ENCODE results near the gene ANKRD53.

GRCh38 chr2:70958759-70959158 is 19.7 kb upstream of the ANKRD53 start:
- TF ChIP-seq, protein P1, sequence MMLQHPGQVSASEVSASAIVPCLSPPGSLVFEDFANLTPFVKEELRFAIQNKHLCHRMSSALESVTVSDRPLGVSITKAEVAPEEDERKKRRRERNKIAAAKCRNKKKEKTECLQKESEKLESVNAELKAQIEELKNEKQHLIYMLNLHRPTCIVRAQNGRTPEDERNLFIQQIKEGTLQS (IDR thresholded peaks at IDR 0.05), result no peak
- TF ChIP-seq, protein P1 (CRISPR knock-in tag; conservative IDR thresholded peaks at IDR 0.05), result no peak
- TF ChIP-seq ZNF384 (IDR thresholded peaks at IDR 0.05; ENCODE audit: low read depth, low read length) (no peak), POLR2B (IDR thresholded peaks at IDR 0.05; ENCODE audit: low read depth, partially characterized antibody) (no peak), EZH2 (IDR thresholded peaks at IDR 0.05; ENCODE audit: borderline replicate concordance, low read depth, low read length) (no peak), EP300 (IDR thresholded peaks at IDR 0.05; ENCODE audit: low read length) (no peak), RAD51 (IDR thresholded peaks at IDR 0.05; ENCODE audit: borderline replicate concordance, low read depth) (no peak), PCBP1 (IDR thresholded peaks at IDR 0.05; ENCODE audit: low read depth, low read length, poor library complexity, severe bottlenecking) (no peak)

Data from K562 (cell line).